NT2/D1 (cell line): Measurements from ENCODE around the gene FAM110C.

ENCODE experiments used
- SUZ12 ChIP-seq: IDR thresholded peaks from 2 replicates; pipeline ENCODE4 v1.6.1; 2011; ENCODE audit not compliant: insufficient read length, insufficient read depth; ENCODE audit errors: extremely low read depth
- YY1 ChIP-seq: IDR thresholded peaks from 2 replicates; pipeline ENCODE4 v1.6.1; 2011; ENCODE audit not compliant: insufficient read length, insufficient read depth
- ZNF274 ChIP-seq: IDR thresholded peaks from 2 replicates; pipeline ENCODE4 v1.6.1; 2011; ENCODE audit warnings: mild to moderate bottlenecking, low read depth, low read length

DNA sequence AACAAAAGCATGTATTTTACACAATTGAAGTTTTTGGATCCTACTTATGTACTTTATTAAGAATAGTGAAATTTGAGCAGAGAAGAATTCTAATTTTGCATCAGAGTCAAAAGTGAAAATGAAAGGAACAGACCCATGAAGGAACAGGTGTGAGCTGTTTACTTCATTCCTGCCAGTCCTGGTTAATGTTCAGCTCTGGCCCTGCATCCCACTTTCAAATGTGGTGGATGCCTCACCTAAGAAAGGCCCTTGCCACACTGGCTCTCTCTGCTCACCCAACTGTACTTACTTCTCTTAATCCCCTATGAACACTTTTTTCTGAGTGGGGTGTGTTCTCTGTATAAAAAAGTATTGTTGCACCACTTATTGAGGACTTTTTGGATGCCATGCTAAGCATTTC lies 22.2 kb downstream of the FAM110C start:
- TF ChIP-seq ZNF274 (no peak), YY1 (no peak), SUZ12 (no peak)
